Smooth muscle cell (in vitro differentiated cells): ENCODE data around the gene VARS2. TPM values are rescaled to one million over a fixed set of nuclear protein-coding genes. Genes with fewer than 3 reads are reported as not detected.

Experiments
- DNase-seq: peaks from one replicate; lab custom pipeline; 2025; ENCODE audit not compliant: unreplicated experiment; lab: John Stamatoyannopoulos, UW
- H2AFZ ChIP-seq: fragments of 200-600 bp; sonication (generic); 2 replicates; pipeline ENCODE4 v1.6.0; 2016; ENCODE audit warnings: antibody characterized with exemption, low read depth, mild to moderate bottlenecking
- H3F3A ChIP-seq: fragments of 200-600 bp; sonication (generic); 2 replicates; pipeline ENCODE4 v1.6.0; 2017; ENCODE audit warnings: antibody characterized with exemption, low read depth
- H3K27ac ChIP-seq: fragments of 200-600 bp; sonication (generic); 2 replicates; pipeline ENCODE4 v1.5.1; 2016; ENCODE audit warnings: low read depth, mild to moderate bottlenecking
- H3K27me3 ChIP-seq: fragments of 200-600 bp; sonication (generic); 2 replicates; pipeline ENCODE4 v1.6.1; 2016; ENCODE audit warnings: low read depth, mild to moderate bottlenecking
- H3K36me3 ChIP-seq: fragments of 200-600 bp; sonication (generic); 2 replicates; pipeline ENCODE4 v1.5.1; 2016; ENCODE audit warnings: low read depth
- H3K4me1 ChIP-seq: fragments of 200-600 bp; sonication (generic); 2 replicates; pipeline ENCODE4 v1.5.1; 2016; ENCODE audit warnings: low read depth
- H3K4me2 ChIP-seq: fragments of 200-600 bp; sonication (generic); 2 replicates; pipeline ENCODE4 v1.6.0; 2016; ENCODE audit warnings: mild to moderate bottlenecking
- H3K4me3 ChIP-seq: fragments of 200-600 bp; sonication (generic); 2 replicates; pipeline ENCODE4 v1.5.1; 2016; ENCODE audit warnings: mild to moderate bottlenecking
- H3K79me2 ChIP-seq: fragments of 200-600 bp; sonication (generic); 2 replicates; pipeline ENCODE4 v1.6.0; 2016; ENCODE audit warnings: low read depth, mild to moderate bottlenecking
- H3K9ac ChIP-seq: fragments of 200-600 bp; sonication (generic); 2 replicates; pipeline ENCODE4 v1.6.0; 2016; ENCODE audit warnings: low read depth
- H3K9me3 ChIP-seq: fragments of 200-600 bp; sonication (generic); replicated peaks from 2 replicates; pipeline ENCODE4 v1.5.1; 2016; ENCODE audit warnings: low read depth
- H4K20me1 ChIP-seq: fragments of 200-600 bp; sonication (generic); 2 replicates; pipeline ENCODE4 v1.6.0; 2016; ENCODE audit warnings: low read depth
- CTCF ChIP-seq: fragments of 200-600 bp; sonication (generic); IDR thresholded peaks from 2 replicates; pipeline ENCODE4 v1.5.1; 2017; ENCODE audit warnings: borderline replicate concordance, mild to moderate bottlenecking, antibody characterized with exemption; ENCODE audit not compliant: insufficient read depth, poor library complexity, severe bottlenecking
- WGBS: methylation state at CpG from one replicate; pipeline ENCODE4 v1.1.7; 2016; ENCODE audit warnings: low lambda C conversion rate; 5-methylcytosine and 5-hydroxymethylcytosine counted together
- polyA plus RNA-seq: library from polyadenylated mRNA; unstranded; fragments of >200 nt; fragmentation: Nextera tagmentation; extraction: Ambion mirVana; gene quantifications from 2 replicates; pipeline ENCODE4 v1.2.1, GENCODE V29; 2016
- total RNA-seq: library from RNA; depleted of rRNA; stranded (reverse); fragments of >200 nt; gene quantifications from 2 replicates; pipeline ENCODE4 v1.2.3, GENCODE V29; 2014

VARS2 gene
- total and polyA plus RNA-seq, 2 experiments from 2014 or later: 15.1 to 15.4 TPM

DNA sequence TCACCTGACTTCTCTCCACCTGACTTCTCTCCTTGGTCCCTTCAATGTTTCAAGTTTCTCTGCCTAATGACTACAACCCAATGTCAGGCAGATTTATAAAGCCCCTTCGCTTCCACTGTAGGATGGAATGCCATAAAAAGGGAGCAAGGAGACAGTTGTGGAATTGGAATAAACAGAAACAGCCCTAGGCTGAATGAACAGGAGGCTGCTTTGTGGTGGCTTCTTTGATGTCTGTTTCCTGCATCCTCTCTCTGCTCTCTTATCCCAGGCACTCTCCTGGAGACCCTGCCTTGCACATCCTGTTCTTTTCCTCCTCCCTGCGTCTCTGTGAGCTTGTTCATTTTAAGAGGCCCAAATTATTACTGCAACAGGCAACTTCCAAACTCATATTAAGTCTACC, 43.7 kb downstream of the VARS2 start:
- H3K4me1 ChIP-seq: peaks cover 11% of the 10 kb centered on the region
- no peak overlapping the region for H3K9ac ChIP-seq
- H3F3A ChIP-seq: no peaks in the 10 kb centered on the region
- H3K4me3 ChIP-seq: no peak overlapping the region
- H3K27me3 ChIP-seq: peaks cover 52% of the 10 kb centered on the region
- no peaks in the 10 kb centered on the region for H3K9me3 ChIP-seq
- 40% methylated on average over 2 of the region's 2 CpGs for WGBS
- no peak for DNase-seq
- no peak overlapping the region for H2AFZ ChIP-seq
- no peak for TF ChIP-seq CTCF
- H3K79me2 ChIP-seq: no peaks in the 10 kb centered on the region
- no peak overlapping the region for H3K27ac ChIP-seq
- no peaks in the 10 kb centered on the region for H4K20me1 ChIP-seq
- no peak overlapping the region for H3K4me2 ChIP-seq
- no peaks in the 10 kb centered on the region for H3K36me3 ChIP-seq

DNA sequence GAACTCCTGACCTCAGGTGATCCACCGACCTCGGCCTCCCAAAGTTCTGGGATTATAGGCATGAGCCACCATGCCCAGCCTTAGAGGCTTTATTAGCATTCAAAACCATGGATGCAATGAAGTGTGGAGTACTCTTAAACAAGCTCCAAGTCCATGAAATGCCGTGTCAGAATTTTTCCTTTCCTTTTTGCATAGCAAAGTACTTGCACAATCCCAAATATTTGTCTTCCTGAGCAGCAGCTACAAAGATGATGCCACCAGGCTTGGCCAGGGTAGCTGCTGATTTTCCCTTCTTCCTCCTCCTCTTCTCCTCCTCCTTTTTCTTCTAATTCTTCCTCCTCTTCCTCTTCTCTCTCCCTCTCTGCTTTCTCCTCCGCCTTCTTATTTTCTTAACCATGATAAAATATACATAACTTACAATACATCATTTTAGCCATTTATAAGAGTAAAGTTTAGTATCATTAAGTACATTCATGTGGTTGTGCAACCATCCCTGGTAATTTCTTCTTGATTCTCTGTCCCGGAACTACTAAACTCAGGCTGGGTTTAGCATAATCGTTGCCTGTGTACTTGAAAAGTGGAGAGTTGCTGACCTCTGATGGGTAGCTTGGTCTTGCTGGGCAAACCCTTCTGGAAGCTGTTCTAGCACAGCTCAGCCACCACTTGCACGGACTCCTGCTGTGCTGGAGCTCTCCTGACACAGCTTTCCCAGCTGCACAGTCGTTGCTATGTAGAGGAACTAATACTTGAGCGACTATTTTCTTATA, 47.1 kb downstream of the VARS2 start:
- H3K4me1 ChIP-seq: no peaks in the 10 kb centered on the region

GRCh38 chr6:30962716-30963115, 48.7 kb downstream of the VARS2 start:
- no peak overlapping the region for H3K27ac ChIP-seq
- H3K9me3 ChIP-seq: no peaks in the 10 kb centered on the region
- no peak for TF ChIP-seq CTCF
- no peaks in the 10 kb centered on the region for H3K36me3 ChIP-seq
- no peaks in the 10 kb centered on the region for H4K20me1 ChIP-seq
- no peaks in the 10 kb centered on the region for H3K79me2 ChIP-seq
- no peak overlapping the region for H3K9ac ChIP-seq
- no peak for DNase-seq
- H3K4me1 ChIP-seq: no peaks in the 10 kb centered on the region
- no peak overlapping the region for H2AFZ ChIP-seq
- H3K27me3 ChIP-seq: peaks cover 17% of the 10 kb centered on the region
- H3K4me2 ChIP-seq: no peak overlapping the region
- no peaks in the 10 kb centered on the region for H3F3A ChIP-seq
- H3K4me3 ChIP-seq: no peak overlapping the region

More for the DNA sequence above, 47.1 kb downstream of the VARS2 start:
- TF ChIP-seq CTCF: no peak
- Histone ChIP-seq H3K9me3 (no peaks in the 10 kb centered on the region), H3K4me3 (no peak overlapping the region), H3K4me2 (no peak overlapping the region), H2AFZ (no peak overlapping the region), H3F3A (no peaks in the 10 kb centered on the region), H3K9ac (no peak overlapping the region), H3K36me3 (no peaks in the 10 kb centered on the region), H4K20me1 (no peaks in the 10 kb centered on the region), H3K79me2 (no peaks in the 10 kb centered on the region), H3K27ac (no peak overlapping the region), H3K27me3 (peaks cover 32% of the 10 kb centered on the region)
- WGBS: 83% methylated on average over 9 of the region's 9 CpGs
- no peak for DNase-seq

GRCh38 chr6:30963641-30964040, 49.6 kb downstream of the VARS2 start:
- no peak for DNase-seq
- WGBS: 82% methylated on average over 6 of the region's 6 CpGs
- no peak overlapping the region for H3K27ac ChIP-seq
- H3K9me3 ChIP-seq: no peaks in the 10 kb centered on the region
- no peaks in the 10 kb centered on the region for H3K4me1 ChIP-seq
- H3K27me3 ChIP-seq: peaks cover 11% of the 10 kb centered on the region
- H3F3A ChIP-seq: no peaks in the 10 kb centered on the region
- no peaks in the 10 kb centered on the region for H4K20me1 ChIP-seq
- H2AFZ ChIP-seq: no peak overlapping the region
- no peaks in the 10 kb centered on the region for H3K79me2 ChIP-seq
- no peak overlapping the region for H3K9ac ChIP-seq
- TF ChIP-seq CTCF: no peak
- no peak overlapping the region for H3K4me3 ChIP-seq
- H3K4me2 ChIP-seq: no peak overlapping the region
- no peaks in the 10 kb centered on the region for H3K36me3 ChIP-seq
